Measurements from ENCODE around the gene MYPN.
A peak's percentile ranks its signal among the peaks of the same experiment; 100 is the strongest.

DNA sequence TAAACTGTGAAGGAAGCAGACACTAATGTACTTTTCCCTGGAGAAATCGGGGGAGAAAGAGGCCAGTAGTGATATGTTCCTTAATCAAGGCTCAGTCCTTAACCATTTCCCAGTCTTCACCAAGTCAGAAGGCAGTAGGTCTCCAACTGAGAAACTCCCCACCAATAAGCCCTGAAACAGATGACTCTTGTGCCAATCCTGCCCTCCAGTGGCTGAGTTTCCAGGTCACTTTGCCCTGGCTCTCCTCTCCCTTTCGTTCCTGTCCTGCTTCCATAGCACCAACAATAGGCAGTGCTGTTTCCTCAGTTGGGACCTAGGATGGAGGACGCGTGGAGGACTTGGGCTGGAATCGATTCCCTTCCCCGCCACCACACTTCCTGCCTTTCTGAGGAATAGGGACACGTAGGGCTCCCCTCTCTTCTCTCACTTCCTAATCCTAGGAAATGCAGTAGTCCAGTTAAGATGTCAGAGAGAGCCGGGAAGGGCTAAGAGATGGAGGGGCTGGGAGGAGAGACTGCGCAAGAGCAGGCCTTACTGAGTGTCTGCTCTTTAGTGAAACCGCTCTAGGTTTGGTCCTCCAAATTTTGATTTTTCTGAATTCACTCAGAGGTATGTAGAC is 99.2 kb downstream of the MYPN start:
- TF ChIP-seq, protein P1, sequence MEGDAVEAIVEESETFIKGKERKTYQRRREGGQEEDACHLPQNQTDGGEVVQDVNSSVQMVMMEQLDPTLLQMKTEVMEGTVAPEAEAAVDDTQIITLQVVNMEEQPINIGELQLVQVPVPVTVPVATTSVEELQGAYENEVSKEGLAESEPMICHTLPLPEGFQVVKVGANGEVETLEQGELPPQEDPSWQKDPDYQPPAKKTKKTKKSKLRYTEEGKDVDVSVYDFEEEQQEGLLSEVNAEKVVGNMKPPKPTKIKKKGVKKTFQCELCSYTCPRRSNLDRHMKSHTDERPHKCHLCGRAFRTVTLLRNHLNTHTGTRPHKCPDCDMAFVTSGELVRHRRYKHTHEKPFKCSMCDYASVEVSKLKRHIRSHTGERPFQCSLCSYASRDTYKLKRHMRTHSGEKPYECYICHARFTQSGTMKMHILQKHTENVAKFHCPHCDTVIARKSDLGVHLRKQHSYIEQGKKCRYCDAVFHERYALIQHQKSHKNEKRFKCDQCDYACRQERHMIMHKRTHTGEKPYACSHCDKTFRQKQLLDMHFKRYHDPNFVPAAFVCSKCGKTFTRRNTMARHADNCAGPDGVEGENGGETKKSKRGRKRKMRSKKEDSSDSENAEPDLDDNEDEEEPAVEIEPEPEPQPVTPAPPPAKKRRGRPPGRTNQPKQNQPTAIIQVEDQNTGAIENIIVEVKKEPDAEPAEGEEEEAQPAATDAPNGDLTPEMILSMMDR (IDR thresholded peaks at IDR 0.05), result peak; percentile 7 to 56 (median 33)
- TF ChIP-seq POLR2A (IDR thresholded peaks at IDR 0.05), result no peak

Measured in body of pancreas (tissue), 4 donors.